Neural cell (in vitro differentiated cells): ENCODE measurements around the gene PRR30. TPM values are rescaled to one million over a fixed set of nuclear protein-coding genes. Genes with fewer than 3 reads are reported as not detected.
"Not testable (repeated sequence)": the region's sequence is repeated elsewhere in the genome, so short reads cannot be mapped to it uniquely, and the experiment has no call there.

Experiments used
- H2AFZ ChIP-seq: fragments of 200-600, 300-800 bp; sonication (generic), shearing (Covaris generic); 2 replicates; pipeline ENCODE4 v1.6.0; 2014; ENCODE audit warnings: low read depth, mild to moderate bottlenecking, antibody characterized with exemption, low read length, moderate library complexity
- H3F3A ChIP-seq: fragments of 200-600 bp; shearing (Covaris generic); 2 replicates; pipeline ENCODE4 v1.6.1; 2016; ENCODE audit warnings: mild to moderate bottlenecking, moderate library complexity, mixed read lengths, antibody characterized with exemption, low read length; ENCODE audit not compliant: insufficient read depth, poor library complexity, severe bottlenecking
- H3K27ac ChIP-seq: fragments of 200-600, 300-800 bp; sonication (generic), shearing (Covaris generic); 2 replicates; pipeline ENCODE4 v1.5.1; 2014; ENCODE audit warnings: mild to moderate bottlenecking, low read length, moderate library complexity
- H3K27me3 ChIP-seq: fragments of 300-800, 200-600 bp; sonication (generic), shearing (Covaris generic); 2 replicates; pipeline ENCODE4 v1.6.0; 2014; ENCODE audit warnings: mild to moderate bottlenecking, low read depth, low read length, moderate library complexity; ENCODE audit not compliant: insufficient read depth
- H3K36me3 ChIP-seq: fragments of 300-800, 200-600 bp; sonication (generic), shearing (Covaris generic); 2 replicates; pipeline ENCODE4 v1.5.1; 2014; ENCODE audit warnings: mild to moderate bottlenecking, antibody characterized with exemption, low read length, moderate library complexity; ENCODE audit not compliant: insufficient read depth
- H3K4me2 ChIP-seq: fragments of 300-800, 200-600 bp; sonication (generic), shearing (Covaris generic); 2 replicates; pipeline ENCODE4 v1.6.0; 2014; ENCODE audit warnings: mild to moderate bottlenecking, low read length
- H3K4me3 ChIP-seq: fragments of 300-800, 200-600 bp; sonication (generic), shearing (Covaris generic); 2 replicates; pipeline ENCODE4 v1.5.1; 2014; ENCODE audit warnings: mild to moderate bottlenecking, low read length, moderate library complexity
- H3K79me2 ChIP-seq: fragments of 200-600 bp; shearing (Covaris generic); replicated peaks from 2 replicates; pipeline ENCODE4 v1.6.0; 2014; ENCODE audit warnings: mild to moderate bottlenecking, low read length, moderate library complexity; ENCODE audit not compliant: insufficient read depth
- H3K9ac ChIP-seq: fragments of 300-800, 200-600 bp; sonication (generic), shearing (Covaris generic); 2 replicates; pipeline ENCODE4 v1.6.1; 2016; ENCODE audit warnings: mild to moderate bottlenecking, low read length, mixed read lengths
- H3K9me2 ChIP-seq: fragments of 200-600 bp; shearing (Covaris generic); 2 replicates; pipeline ENCODE4 v1.6.1; 2016; ENCODE audit warnings: mild to moderate bottlenecking, low read length, mixed read lengths; ENCODE audit not compliant: insufficient read depth
- H3K9me3 ChIP-seq: fragments of 200-600, 300-800 bp; sonication (generic), shearing (Covaris generic); 2 replicates; pipeline ENCODE4 v1.6.1; 2016; ENCODE audit warnings: mild to moderate bottlenecking, mixed run types, low read length, moderate library complexity, mixed read lengths
- H4K20me1 ChIP-seq: fragments of 200-600 bp; shearing (Covaris generic); 2 replicates; pipeline ENCODE4 v1.6.1; 2016; ENCODE audit warnings: mild to moderate bottlenecking, mixed run types; ENCODE audit not compliant: insufficient read depth
- EP300 ChIP-seq: fragments of 450-650 bp; conservative IDR thresholded peaks from 2 replicates; pipeline ENCODE4 v1.6.1; 2014; ENCODE audit warnings: antibody characterized with exemption, mild to moderate bottlenecking, moderate library complexity; ENCODE audit not compliant: poor library complexity, severe bottlenecking
- EZH2 ChIP-seq: fragments of 200-600, 300-800 bp; shearing (Covaris generic), sonication (generic); IDR thresholded peaks from 2 replicates; pipeline ENCODE4 v1.6.1; 2014; ENCODE audit warnings: antibody characterized with exemption, low read length, borderline replicate concordance, mild to moderate bottlenecking; ENCODE audit not compliant: insufficient read depth, poor library complexity, severe bottlenecking
- MXI1 ChIP-seq: fragments of 450-650 bp; conservative IDR thresholded peaks from 2 replicates; pipeline ENCODE4 v1.6.1; 2014; ENCODE audit warnings: antibody characterized with exemption, mild to moderate bottlenecking; ENCODE audit not compliant: poor library complexity, severe bottlenecking
- POLR2AphosphoS5 ChIP-seq: IDR thresholded peaks from 2 replicates; pipeline ENCODE4 v1.6.1; 2012
- RAD21 ChIP-seq: fragments of 450-650 bp; conservative IDR thresholded peaks from 2 replicates; pipeline ENCODE4 v1.6.1; 2014; ENCODE audit warnings: antibody characterized with exemption, mild to moderate bottlenecking, moderate library complexity
- SMC3 ChIP-seq: fragments of 450-650 bp; conservative IDR thresholded peaks from 2 replicates; pipeline ENCODE4 v1.6.1; 2014; ENCODE audit warnings: antibody characterized with exemption, mild to moderate bottlenecking, moderate library complexity; ENCODE audit not compliant: poor library complexity
- TAF1 ChIP-seq: IDR thresholded peaks from 2 replicates; pipeline ENCODE4 v1.6.1; 2012; ENCODE audit warnings: low read depth
- polyA plus RNA-seq: library from polyadenylated mRNA; depleted of rRNA; stranded (reverse); fragments of >200 nt; gene quantifications from 2 replicates; pipeline ENCODE4 v1.2.3, GENCODE V29; 2014
- TF ChIP-seq, protein P1 (sequence below): IDR thresholded peaks from 2 replicates; pipeline ENCODE4 v1.6.1; 2012; ENCODE audit warnings: borderline replicate concordance
- TF ChIP-seq, protein P2 (sequence below): fragments of 450-650 bp; IDR thresholded peaks from 2 replicates; pipeline ENCODE4 v1.5.1; 2014; ENCODE audit warnings: antibody characterized with exemption, mild to moderate bottlenecking, moderate library complexity; ENCODE audit not compliant: poor library complexity, severe bottlenecking

PRR30 gene
- polyA plus RNA-seq, 1 donor from 2014 or later, result not detected

DNA sequence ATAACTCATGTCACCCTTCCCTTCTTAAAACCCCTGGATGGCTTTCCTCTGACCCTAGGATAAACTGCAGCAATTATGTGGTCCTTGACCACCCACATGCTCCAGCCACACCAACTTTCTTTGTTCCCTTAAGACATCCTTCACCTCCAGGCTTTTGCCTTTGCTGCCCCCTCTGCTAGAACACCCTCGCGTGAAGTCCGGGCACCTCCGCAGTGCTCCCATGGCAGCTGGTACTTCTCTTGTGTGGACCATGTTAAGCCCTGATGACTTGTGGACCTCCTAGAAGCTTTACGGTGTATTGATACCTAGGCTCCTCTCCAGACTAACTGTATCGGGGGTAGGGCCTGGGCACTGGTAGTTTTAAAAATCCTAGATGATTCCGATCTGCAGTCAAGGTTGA, 16.4 kb downstream of the PRR30 start:
- no peak overlapping the region for H3K9ac ChIP-seq

DNA sequence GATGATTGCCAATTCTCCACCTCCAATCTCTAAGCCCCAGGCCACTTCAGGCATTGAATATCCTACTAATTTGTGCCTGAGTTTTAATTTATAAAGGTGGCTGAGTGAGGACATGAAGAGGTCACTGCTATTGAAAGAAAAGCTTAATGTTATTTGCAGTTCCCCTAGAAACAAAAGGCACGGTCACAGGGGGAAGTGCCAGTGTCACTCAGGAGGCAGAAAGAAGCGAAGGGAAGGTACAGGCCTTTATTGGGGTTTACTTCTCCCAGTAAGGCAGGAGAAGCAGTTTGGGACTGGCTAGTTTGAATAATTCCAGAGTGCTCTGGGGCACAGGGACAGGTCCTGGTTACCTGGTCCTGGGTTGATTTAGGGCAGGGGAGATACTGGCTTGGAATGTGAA, 17.3 kb downstream of the PRR30 start:
- Histone ChIP-seq H3K9me2 (no peaks in the 10 kb centered on the region), H4K20me1 (no peaks in the 10 kb centered on the region), H3K27ac (no peak overlapping the region), H3K9ac (no peak overlapping the region), H3K36me3 (no peaks in the 10 kb centered on the region), H3K79me2 (no peaks in the 10 kb centered on the region), H2AFZ (no peak overlapping the region), H3K4me2 (no peak overlapping the region), H3K27me3 (peaks cover 29% of the 10 kb centered on the region), H3K9me3 (no peaks in the 10 kb centered on the region), H3F3A (no peaks in the 10 kb centered on the region), H3K4me3 (no peak overlapping the region)
- TF ChIP-seq, protein P1, sequence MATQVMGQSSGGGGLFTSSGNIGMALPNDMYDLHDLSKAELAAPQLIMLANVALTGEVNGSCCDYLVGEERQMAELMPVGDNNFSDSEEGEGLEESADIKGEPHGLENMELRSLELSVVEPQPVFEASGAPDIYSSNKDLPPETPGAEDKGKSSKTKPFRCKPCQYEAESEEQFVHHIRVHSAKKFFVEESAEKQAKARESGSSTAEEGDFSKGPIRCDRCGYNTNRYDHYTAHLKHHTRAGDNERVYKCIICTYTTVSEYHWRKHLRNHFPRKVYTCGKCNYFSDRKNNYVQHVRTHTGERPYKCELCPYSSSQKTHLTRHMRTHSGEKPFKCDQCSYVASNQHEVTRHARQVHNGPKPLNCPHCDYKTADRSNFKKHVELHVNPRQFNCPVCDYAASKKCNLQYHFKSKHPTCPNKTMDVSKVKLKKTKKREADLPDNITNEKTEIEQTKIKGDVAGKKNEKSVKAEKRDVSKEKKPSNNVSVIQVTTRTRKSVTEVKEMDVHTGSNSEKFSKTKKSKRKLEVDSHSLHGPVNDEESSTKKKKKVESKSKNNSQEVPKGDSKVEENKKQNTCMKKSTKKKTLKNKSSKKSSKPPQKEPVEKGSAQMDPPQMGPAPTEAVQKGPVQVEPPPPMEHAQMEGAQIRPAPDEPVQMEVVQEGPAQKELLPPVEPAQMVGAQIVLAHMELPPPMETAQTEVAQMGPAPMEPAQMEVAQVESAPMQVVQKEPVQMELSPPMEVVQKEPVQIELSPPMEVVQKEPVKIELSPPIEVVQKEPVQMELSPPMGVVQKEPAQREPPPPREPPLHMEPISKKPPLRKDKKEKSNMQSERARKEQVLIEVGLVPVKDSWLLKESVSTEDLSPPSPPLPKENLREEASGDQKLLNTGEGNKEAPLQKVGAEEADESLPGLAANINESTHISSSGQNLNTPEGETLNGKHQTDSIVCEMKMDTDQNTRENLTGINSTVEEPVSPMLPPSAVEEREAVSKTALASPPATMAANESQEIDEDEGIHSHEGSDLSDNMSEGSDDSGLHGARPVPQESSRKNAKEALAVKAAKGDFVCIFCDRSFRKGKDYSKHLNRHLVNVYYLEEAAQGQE, result no peak

More for the DNA sequence above, 16.4 kb downstream of the PRR30 start:
- Histone ChIP-seq H3K9me3 (no peaks in the 10 kb centered on the region), H3K27me3 (peaks cover 22% of the 10 kb centered on the region), H3K4me3 (no peak overlapping the region), H3K36me3 (no peaks in the 10 kb centered on the region), H2AFZ (no peak overlapping the region), H3F3A (no peaks in the 10 kb centered on the region), H3K4me2 (no peak overlapping the region), H3K9me2 (no peaks in the 10 kb centered on the region), H4K20me1 (no peaks in the 10 kb centered on the region), H3K79me2 (no peaks in the 10 kb centered on the region), H3K27ac (no peak overlapping the region)
- TF ChIP-seq MXI1 (no peak), SMC3 (no peak), POLR2AphosphoS5 (no peak), EZH2 (no peak), EP300 (no peak), RAD21 (no peak), TAF1 (no peak)
- TF ChIP-seq, protein P1, result no peak
- TF ChIP-seq, protein P2, sequence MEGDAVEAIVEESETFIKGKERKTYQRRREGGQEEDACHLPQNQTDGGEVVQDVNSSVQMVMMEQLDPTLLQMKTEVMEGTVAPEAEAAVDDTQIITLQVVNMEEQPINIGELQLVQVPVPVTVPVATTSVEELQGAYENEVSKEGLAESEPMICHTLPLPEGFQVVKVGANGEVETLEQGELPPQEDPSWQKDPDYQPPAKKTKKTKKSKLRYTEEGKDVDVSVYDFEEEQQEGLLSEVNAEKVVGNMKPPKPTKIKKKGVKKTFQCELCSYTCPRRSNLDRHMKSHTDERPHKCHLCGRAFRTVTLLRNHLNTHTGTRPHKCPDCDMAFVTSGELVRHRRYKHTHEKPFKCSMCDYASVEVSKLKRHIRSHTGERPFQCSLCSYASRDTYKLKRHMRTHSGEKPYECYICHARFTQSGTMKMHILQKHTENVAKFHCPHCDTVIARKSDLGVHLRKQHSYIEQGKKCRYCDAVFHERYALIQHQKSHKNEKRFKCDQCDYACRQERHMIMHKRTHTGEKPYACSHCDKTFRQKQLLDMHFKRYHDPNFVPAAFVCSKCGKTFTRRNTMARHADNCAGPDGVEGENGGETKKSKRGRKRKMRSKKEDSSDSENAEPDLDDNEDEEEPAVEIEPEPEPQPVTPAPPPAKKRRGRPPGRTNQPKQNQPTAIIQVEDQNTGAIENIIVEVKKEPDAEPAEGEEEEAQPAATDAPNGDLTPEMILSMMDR, result no peak

DNA sequence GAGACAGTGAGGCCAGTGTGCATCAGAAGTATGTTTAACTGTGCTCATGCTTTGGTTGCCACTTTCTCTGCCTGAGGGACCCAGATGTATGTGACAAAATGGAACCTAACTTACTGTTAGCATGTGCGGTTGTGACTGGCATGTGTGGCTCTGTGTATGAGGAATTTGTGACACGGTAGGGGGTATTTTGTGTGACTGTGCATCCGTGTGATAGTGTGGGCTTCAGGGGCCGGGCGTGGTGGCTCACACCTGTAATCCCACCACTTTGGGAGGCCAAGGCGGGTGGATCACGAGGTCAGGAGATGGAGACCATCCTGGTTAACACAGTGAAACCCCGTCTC, 19.9 kb downstream of the PRR30 start:
- peaks cover 29% of the 10 kb centered on the region for H3K27me3 ChIP-seq
- not testable (repeated sequence) for H3K9me2 ChIP-seq, H3F3A ChIP-seq, H3K4me2 ChIP-seq, H3K36me3 ChIP-seq, H3K27ac ChIP-seq, H3K79me2 ChIP-seq, H3K9me3 ChIP-seq, H2AFZ ChIP-seq, H4K20me1 ChIP-seq
- H3K4me3 ChIP-seq, result peak overlapping the region; percentile 68
- peak overlapping the region; percentile 60 for H3K9ac ChIP-seq
